ENCODE data around the gene PARP16. TPM values are rescaled to one million over a fixed set of nuclear protein-coding genes. Genes with fewer than 3 reads are reported as not detected.

The PARP16 gene
- total and polyA plus RNA-seq, 2 donors (not counting 1 experiment from before 2014, with no cell fraction given) = 3.6 to 4.9 TPM

DNA sequence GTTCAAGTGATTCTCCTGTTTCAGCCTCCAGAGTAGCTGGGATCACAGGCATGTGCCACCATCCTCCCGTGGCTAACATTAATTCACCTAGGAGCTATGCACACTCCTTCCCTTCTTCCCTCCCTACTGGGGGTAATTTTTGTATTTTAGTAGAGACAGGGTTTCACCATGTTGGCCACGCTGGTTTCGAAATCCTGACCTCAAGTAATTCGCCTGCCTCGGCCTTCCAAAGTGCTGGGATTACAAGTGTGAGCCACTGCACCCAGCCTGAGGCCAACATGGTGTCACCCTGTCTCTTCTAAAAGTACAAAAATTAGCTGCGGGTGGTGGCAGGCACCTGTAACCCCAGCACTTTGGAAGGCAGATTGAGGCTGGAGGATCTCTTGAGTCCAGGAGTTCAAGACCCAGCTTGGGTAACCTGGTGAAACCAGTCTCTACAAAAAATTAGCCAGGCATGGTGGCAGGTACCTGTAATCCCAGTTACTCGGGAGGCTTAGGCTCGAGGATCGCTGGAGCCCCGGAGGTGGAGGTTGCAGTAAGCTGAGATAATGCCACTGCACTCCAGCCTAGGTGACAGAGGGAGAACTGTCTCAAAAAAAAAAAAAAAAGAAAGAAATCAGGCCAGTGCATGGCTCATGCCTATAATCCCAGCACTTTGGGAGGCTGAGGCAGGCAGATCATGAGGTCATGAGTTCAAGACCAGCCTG, 23.9 kb upstream of the PARP16 start:
- no peaks in the 10 kb centered on the region for H3K27me3 ChIP-seq (ENCODE audit: control insufficient read depth, insufficient read depth, low read length)
- H3K36me3 ChIP-seq (ENCODE audit: control insufficient read depth, insufficient read depth, low read length) = no peaks in the 10 kb centered on the region
- no peak overlapping the region for H3K4me2 ChIP-seq (ENCODE audit: extremely low read depth, insufficient read depth, low read length)
- no peaks in the 10 kb centered on the region for H4K20me1 ChIP-seq (ENCODE audit: control insufficient read depth, extremely low read depth, insufficient read depth, low read length)
- no peak overlapping the region for H3K9ac ChIP-seq (ENCODE audit: insufficient read depth, low read length)
- no peak overlapping the region for H3K4me3 ChIP-seq (replicated peaks in 1 of 4; ENCODE audit: control extremely low read depth in 1 of 4, insufficient read depth in 1 of 4, low read depth in 3 of 4, low read length in 4 of 4)
- TF ChIP-seq EZH2 (IDR thresholded peaks at IDR 0.05; ENCODE audit: low read length, missing control alignments) = no peak
- TF ChIP-seq, protein P1, sequence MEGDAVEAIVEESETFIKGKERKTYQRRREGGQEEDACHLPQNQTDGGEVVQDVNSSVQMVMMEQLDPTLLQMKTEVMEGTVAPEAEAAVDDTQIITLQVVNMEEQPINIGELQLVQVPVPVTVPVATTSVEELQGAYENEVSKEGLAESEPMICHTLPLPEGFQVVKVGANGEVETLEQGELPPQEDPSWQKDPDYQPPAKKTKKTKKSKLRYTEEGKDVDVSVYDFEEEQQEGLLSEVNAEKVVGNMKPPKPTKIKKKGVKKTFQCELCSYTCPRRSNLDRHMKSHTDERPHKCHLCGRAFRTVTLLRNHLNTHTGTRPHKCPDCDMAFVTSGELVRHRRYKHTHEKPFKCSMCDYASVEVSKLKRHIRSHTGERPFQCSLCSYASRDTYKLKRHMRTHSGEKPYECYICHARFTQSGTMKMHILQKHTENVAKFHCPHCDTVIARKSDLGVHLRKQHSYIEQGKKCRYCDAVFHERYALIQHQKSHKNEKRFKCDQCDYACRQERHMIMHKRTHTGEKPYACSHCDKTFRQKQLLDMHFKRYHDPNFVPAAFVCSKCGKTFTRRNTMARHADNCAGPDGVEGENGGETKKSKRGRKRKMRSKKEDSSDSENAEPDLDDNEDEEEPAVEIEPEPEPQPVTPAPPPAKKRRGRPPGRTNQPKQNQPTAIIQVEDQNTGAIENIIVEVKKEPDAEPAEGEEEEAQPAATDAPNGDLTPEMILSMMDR (conservative IDR thresholded peaks at IDR 0.05 in 1 of 2, IDR thresholded peaks at IDR 0.05 in 1 of 2; ENCODE audit: low read depth in 1 of 2, low read length in 2 of 2) = no peak
- no peak overlapping the region for H2AFZ ChIP-seq (ENCODE audit: low read length)
- H3K79me2 ChIP-seq (ENCODE audit: control insufficient read depth, insufficient read depth, low read length) = no peaks in the 10 kb centered on the region
- peak in 1 of 2 donors; percentile 56 for DNase-seq (ENCODE audit: low read depth in 2 of 2)
- H3K27ac ChIP-seq (ENCODE audit: insufficient read depth, low read length) = no peak overlapping the region
- no peaks in the 10 kb centered on the region for H3K4me1 ChIP-seq (ENCODE audit: control insufficient read depth, extremely low read depth, insufficient read depth, low read length)
- no peaks in the 10 kb centered on the region for H3K9me3 ChIP-seq (ENCODE audit: control insufficient read depth, insufficient read depth, low read depth, low read length)

DNA sequence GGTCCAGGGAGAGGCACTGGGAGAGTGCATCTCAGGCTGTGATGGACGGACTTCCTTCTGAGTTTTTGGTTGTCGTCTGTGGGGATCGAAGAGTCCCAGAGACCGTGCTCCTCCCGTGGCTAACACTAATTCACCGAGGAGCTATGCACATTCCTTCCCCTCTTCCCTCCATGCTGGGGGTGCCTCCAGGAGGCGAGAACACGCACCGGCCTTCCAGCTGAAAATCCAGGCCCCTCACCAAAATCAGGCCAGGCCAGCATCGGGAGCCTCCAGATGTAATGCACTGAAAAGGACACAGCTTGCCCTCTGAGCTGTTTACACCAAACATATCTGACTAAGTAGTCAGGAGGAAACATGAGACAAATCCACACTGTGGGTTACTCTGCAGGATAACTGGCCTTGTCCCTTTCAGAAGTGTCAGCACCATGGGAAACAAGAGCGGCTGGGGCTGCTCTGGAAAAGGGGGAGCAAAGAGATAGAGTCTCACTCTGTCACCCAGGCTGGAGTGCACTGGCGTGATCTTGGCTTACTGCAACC, 23.3 kb upstream of the PARP16 start:
- Histone ChIP-seq H3K9ac (ENCODE audit: insufficient read depth, low read length) (no peak overlapping the region), H3K27ac (ENCODE audit: insufficient read depth, low read length) (no peak overlapping the region), H3K9me3 (ENCODE audit: control insufficient read depth, insufficient read depth, low read depth, low read length) (no peaks in the 10 kb centered on the region), H3K79me2 (ENCODE audit: control insufficient read depth, insufficient read depth, low read length) (no peaks in the 10 kb centered on the region), H3K4me1 (ENCODE audit: control insufficient read depth, extremely low read depth, insufficient read depth, low read length) (no peaks in the 10 kb centered on the region), H3K36me3 (ENCODE audit: control insufficient read depth, insufficient read depth, low read length) (no peaks in the 10 kb centered on the region), H3K4me2 (ENCODE audit: extremely low read depth, insufficient read depth, low read length) (no peak overlapping the region), H3K4me3 (replicated peaks in 1 of 4; ENCODE audit: control extremely low read depth in 1 of 4, insufficient read depth in 1 of 4, low read depth in 3 of 4, low read length in 4 of 4) (no peak overlapping the region), H3K27me3 (ENCODE audit: control insufficient read depth, insufficient read depth, low read length) (no peaks in the 10 kb centered on the region), H2AFZ (ENCODE audit: low read length) (no peak overlapping the region), H4K20me1 (ENCODE audit: control insufficient read depth, extremely low read depth, insufficient read depth, low read length) (no peaks in the 10 kb centered on the region)
- peak in 1 of 2 donors; percentile 70 for DNase-seq (ENCODE audit: low read depth in 2 of 2)
- no peak for TF ChIP-seq EZH2 (IDR thresholded peaks at IDR 0.05; ENCODE audit: low read length, missing control alignments)
- TF ChIP-seq, protein P1 (conservative IDR thresholded peaks at IDR 0.05 in 1 of 2, IDR thresholded peaks at IDR 0.05 in 1 of 2; ENCODE audit: low read depth in 1 of 2, low read length in 2 of 2) = peak in 1 of 2 donors; percentile 2

DNA sequence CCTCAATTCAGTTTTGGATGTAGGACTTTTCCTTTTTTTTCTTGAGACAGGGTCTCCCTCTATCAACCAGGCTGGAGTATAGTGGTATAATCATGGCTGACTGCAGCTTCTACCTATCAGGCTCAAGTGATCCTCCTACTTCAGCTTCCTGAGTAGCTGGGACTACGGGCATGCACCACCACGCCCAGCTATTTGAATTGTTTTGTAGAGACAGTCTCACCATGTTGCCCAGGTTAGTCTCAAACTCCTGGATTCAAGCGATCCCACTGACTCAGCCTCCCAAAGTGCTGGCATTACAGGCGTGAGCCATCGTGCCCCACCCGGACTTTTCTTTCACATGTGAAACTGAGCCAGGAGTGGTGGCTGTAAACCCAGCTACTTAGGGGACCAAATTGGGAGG, 21.3 kb upstream of the PARP16 start:
- Histone ChIP-seq H3K27me3 (ENCODE audit: control insufficient read depth, insufficient read depth, low read length) (no peaks in the 10 kb centered on the region), H3K4me2 (ENCODE audit: extremely low read depth, insufficient read depth, low read length) (no peak overlapping the region), H3K36me3 (ENCODE audit: control insufficient read depth, insufficient read depth, low read length) (no peaks in the 10 kb centered on the region), H3K4me1 (ENCODE audit: control insufficient read depth, extremely low read depth, insufficient read depth, low read length) (no peaks in the 10 kb centered on the region), H2AFZ (ENCODE audit: low read length) (no peak overlapping the region), H3K9ac (ENCODE audit: insufficient read depth, low read length) (no peak overlapping the region), H3K9me3 (ENCODE audit: control insufficient read depth, insufficient read depth, low read depth, low read length) (no peaks in the 10 kb centered on the region), H3K4me3 (replicated peaks in 1 of 4; ENCODE audit: control extremely low read depth in 1 of 4, insufficient read depth in 1 of 4, low read depth in 3 of 4, low read length in 4 of 4) (no peak overlapping the region), H3K79me2 (ENCODE audit: control insufficient read depth, insufficient read depth, low read length) (no peaks in the 10 kb centered on the region), H4K20me1 (ENCODE audit: control insufficient read depth, extremely low read depth, insufficient read depth, low read length) (no peaks in the 10 kb centered on the region), H3K27ac (ENCODE audit: insufficient read depth, low read length) (no peak overlapping the region)
- DNase-seq (ENCODE audit: low read depth in 2 of 2) = no peak
- TF ChIP-seq EZH2 (IDR thresholded peaks at IDR 0.05; ENCODE audit: low read length, missing control alignments) = no peak

All from fibroblast of lung (primary cell).